MCF 10A (cell line): ENCODE measurements around the gene PMP22. TPM values are rescaled to one million over a fixed set of nuclear protein-coding genes. Genes with fewer than 3 reads are reported as not detected.

Experiments used
- BruUV-seq: library from RNA; stranded (reverse); fragments of 400-500 nt; replicated peaks from 2 replicates; lab custom pipeline; 2021; lab: Mats Ljungman, UMichigan
- CTCF ChIA-PET: fragments of 300-600 bp; sonication (Branson Sonifier 250); formaldehyde crosslinking; extraction: SDS; loops from one replicate; lab custom pipeline; 2021; ENCODE audit warnings: antibody characterized with exemption, inconsistent platforms; lab: Yijun Ruan, JAX
- POLR2A ChIA-PET: fragments of 300-600, 350-650 bp; sonication (Branson Sonifier 250); formaldehyde crosslinking; extraction: SDS; loops from one replicate; lab custom pipeline; 2020; ENCODE audit warnings: antibody characterized with exemption, inconsistent platforms; lab: Yijun Ruan, JAX
- DNase-seq: peaks from one replicate; pipeline ENCODE4 v3.0.0-alpha.2; 2018; ENCODE audit not compliant: unreplicated experiment
- H3K27ac Mint-ChIP-seq: one replicate; pipeline ENCODE4 v1.8.0; 2022; ENCODE audit warnings: mild to moderate bottlenecking, low read depth, mixed read lengths; ENCODE audit not compliant: unreplicated experiment
- H3K27me3 Mint-ChIP-seq: one replicate; pipeline ENCODE4 v1.8.0; 2022; ENCODE audit warnings: mixed read lengths; ENCODE audit not compliant: insufficient read depth, unreplicated experiment
- H3K36me3 Mint-ChIP-seq: one replicate; pipeline ENCODE4 v1.8.0; 2022; ENCODE audit warnings: mild to moderate bottlenecking, moderate library complexity, mixed read lengths; ENCODE audit not compliant: insufficient read depth, unreplicated experiment
- H3K4me1 Mint-ChIP-seq: one replicate; pipeline ENCODE4 v1.8.0; 2022; ENCODE audit warnings: mixed read lengths; ENCODE audit not compliant: insufficient read depth, unreplicated experiment
- H3K4me3 Mint-ChIP-seq: one replicate; pipeline ENCODE4 v1.8.0; 2022; ENCODE audit warnings: mild to moderate bottlenecking, moderate library complexity, mixed read lengths; ENCODE audit not compliant: unreplicated experiment
- H3K9me3 Mint-ChIP-seq: one replicate; pipeline ENCODE4 v1.8.0; 2022; ENCODE audit warnings: mixed read lengths; ENCODE audit not compliant: unreplicated experiment
- intact Hi-C: fragments of 100-400 bp; cut with micrococcal nuclease; formaldehyde crosslinking; loops from 2 replicates; pipeline ENCODE4 v1.14.1; 2022
- total RNA-seq: library from RNA; stranded (reverse); gene quantifications from 2 replicates; pipeline ENCODE4 v1.2.3, GENCODE V29; 2022
- TF ChIP-seq, protein P1 (sequence below): fragments of 200-600 bp; IDR thresholded peaks from one replicate; pipeline ENCODE4 v1.8.0; 2022; ENCODE audit warnings: antibody characterized with exemption, mild to moderate bottlenecking; ENCODE audit not compliant: unreplicated experiment

The PMP22 gene
- total RNA-seq, 1 experiment from 2014 or later: 0.44 TPM

GRCh38 chr17:15281909-15282308 is 16.8 kb upstream of the PMP22 start:
- peaks cover 1% of the 10 kb centered on the region for H3K36me3 Mint-ChIP-seq
- no peak overlapping the region for H3K4me3 Mint-ChIP-seq
- POLR2A ChIA-PET: no interaction called here
- H3K27me3 Mint-ChIP-seq: peaks cover 40% of the 10 kb centered on the region
- no peaks in the 10 kb centered on the region for H3K9me3 Mint-ChIP-seq
- H3K4me1 Mint-ChIP-seq: no peaks in the 10 kb centered on the region
- intact Hi-C loops: no loop called here
- no peak overlapping the region for H3K27ac Mint-ChIP-seq
- no TSS peak for BruUV-seq
- DNase-seq: no peak
- CTCF ChIA-PET: interaction anchor here (0.5 kb wide), 1 partner anchor 32 kb away, joined by 3 read pairs; no protein-coding TSS in a partner anchor
- TF ChIP-seq, protein P1, sequence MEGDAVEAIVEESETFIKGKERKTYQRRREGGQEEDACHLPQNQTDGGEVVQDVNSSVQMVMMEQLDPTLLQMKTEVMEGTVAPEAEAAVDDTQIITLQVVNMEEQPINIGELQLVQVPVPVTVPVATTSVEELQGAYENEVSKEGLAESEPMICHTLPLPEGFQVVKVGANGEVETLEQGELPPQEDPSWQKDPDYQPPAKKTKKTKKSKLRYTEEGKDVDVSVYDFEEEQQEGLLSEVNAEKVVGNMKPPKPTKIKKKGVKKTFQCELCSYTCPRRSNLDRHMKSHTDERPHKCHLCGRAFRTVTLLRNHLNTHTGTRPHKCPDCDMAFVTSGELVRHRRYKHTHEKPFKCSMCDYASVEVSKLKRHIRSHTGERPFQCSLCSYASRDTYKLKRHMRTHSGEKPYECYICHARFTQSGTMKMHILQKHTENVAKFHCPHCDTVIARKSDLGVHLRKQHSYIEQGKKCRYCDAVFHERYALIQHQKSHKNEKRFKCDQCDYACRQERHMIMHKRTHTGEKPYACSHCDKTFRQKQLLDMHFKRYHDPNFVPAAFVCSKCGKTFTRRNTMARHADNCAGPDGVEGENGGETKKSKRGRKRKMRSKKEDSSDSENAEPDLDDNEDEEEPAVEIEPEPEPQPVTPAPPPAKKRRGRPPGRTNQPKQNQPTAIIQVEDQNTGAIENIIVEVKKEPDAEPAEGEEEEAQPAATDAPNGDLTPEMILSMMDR: no peak

DNA sequence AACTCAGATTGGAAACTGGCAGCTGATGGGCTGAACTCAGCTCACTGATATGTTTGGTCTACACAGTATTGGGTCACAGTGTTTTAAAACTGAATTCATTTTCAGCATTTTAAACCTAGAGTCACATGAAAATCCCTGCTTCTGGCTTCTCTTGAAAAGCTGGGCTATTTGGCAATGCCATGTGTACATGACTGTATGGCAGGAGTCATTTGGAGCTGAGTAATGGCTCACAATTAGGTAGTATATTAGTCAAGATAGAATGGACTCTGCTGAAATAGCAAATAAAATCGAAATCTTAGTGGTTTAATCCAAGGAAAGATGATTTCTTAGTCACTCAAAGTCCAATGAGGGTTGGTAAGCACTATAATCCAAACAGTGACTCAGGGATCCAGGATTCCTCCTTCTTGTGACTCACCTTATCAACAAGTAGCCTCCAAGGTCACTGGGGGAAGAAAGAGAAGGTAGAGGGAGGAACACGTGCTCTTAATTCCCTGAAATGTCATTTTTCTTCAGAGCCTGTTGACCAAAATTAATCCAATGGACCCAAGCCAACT is 13.9 kb upstream of the PMP22 start:
- Mint-ChIP-seq H3K27me3 (peaks cover 26% of the 10 kb centered on the region), H3K4me3 (no peak overlapping the region), H3K9me3 (no peaks in the 10 kb centered on the region), H3K36me3 (peaks cover 7% of the 10 kb centered on the region), H3K4me1 (no peaks in the 10 kb centered on the region), H3K27ac (no peak overlapping the region)
- peak; percentile 69 for DNase-seq
- CTCF ChIA-PET: no interaction called here
- no TSS peak for BruUV-seq
- TF ChIP-seq, protein P1: no peak
- intact Hi-C loops: loop anchor here (10.0 kb wide), 1 partner anchor 46 kb away; no protein-coding TSS in a partner anchor
- POLR2A ChIA-PET: no interaction called here

- TF ChIP-seq, protein P1: no peak
- intact Hi-C loops: loop anchor here (10.0 kb wide), 1 partner anchor 46 kb away; no protein-coding TSS in a partner anchor
- no TSS peak for BruUV-seq
- Mint-ChIP-seq H3K4me1 (peaks cover 3% of the 10 kb centered on the region), H3K27me3 (peaks cover 20% of the 10 kb centered on the region), H3K27ac (no peak overlapping the region), H3K36me3 (peaks cover 7% of the 10 kb centered on the region), H3K4me3 (no peak overlapping the region), H3K9me3 (no peaks in the 10 kb centered on the region)
- POLR2A ChIA-PET: no interaction called here
- CTCF ChIA-PET: interaction anchor here (0.6 kb wide), 1 partner anchor 117 kb away, joined by 3 read pairs; no protein-coding TSS in a partner anchor
- no peak for DNase-seq
Measured at GRCh38 chr17:15278380-15278779, 13.3 kb upstream of the PMP22 start.

DNA sequence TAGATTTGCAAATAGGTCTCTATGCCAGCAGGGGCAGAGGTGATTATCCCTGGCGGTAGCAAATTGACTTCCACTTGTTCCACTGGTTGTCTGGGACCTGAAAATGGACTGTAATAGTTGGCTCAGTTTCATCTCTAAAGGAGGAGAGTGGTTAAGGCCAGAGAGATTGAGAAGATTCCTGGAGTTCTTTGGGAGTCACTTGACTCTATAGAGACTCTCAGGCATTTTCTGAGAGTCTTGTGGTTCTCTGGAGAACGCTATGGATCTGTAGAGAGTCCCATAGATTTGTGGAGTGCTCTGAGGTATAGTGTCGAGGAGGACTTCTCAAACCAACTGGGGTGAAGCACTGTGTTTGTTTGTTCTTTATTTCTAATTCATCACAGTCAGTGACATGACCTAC is 8.9 kb upstream of the PMP22 start:
- ChIA-PET CTCF (no interaction called here), POLR2A (no interaction called here)
- Mint-ChIP-seq H3K9me3 (no peaks in the 10 kb centered on the region), H3K4me3 (no peak overlapping the region), H3K27ac (no peak overlapping the region), H3K4me1 (peaks cover 13% of the 10 kb centered on the region), H3K36me3 (peaks cover 7% of the 10 kb centered on the region), H3K27me3 (peaks cover 6% of the 10 kb centered on the region)
- intact Hi-C loops: loop anchor here (10.0 kb wide), 1 partner anchor 51 kb away; no protein-coding TSS in a partner anchor
- no peak for DNase-seq
- TF ChIP-seq, protein P1: no peak
- no TSS peak for BruUV-seq
